Astrocyte (in vitro differentiated cells and primary cell): ENCODE results near the gene RPS28. TPM values are rescaled to one million over a fixed set of nuclear protein-coding genes. Genes with fewer than 3 reads are reported as not detected.
"Not testable (repeated sequence)": the region's sequence is repeated elsewhere in the genome, so short reads cannot be mapped to it uniquely, and the experiment has no call there.

Source experiments
- DNase-seq: peaks from one replicate; pipeline ENCODE4 v3.0.0-alpha.2; 2010; ENCODE audit warnings: low read depth
- FAIRE-seq: peaks from 2 replicates; lab custom pipeline; 2011; peaks lifted over from hg19 to GRCh38; lab: Jason Lieb, UNC
- H2AFZ ChIP-seq: 2 replicates; pipeline ENCODE4 v1.6.0; 2012; ENCODE audit warnings: low read depth, low read length, inconsistent platforms
- H3K27ac ChIP-seq: 2 replicates; pipeline ENCODE4 v1.5.1; 2011; ENCODE audit warnings: low read depth, low read length, inconsistent platforms
- H3K27me3 ChIP-seq: 2 replicates; pipeline ENCODE4 v1.6.0; 2011; ENCODE audit warnings: low read length, inconsistent platforms; ENCODE audit not compliant: insufficient read depth
- H3K36me3 ChIP-seq: 2 replicates; pipeline ENCODE4 v1.5.1; 2011; ENCODE audit warnings: low read length, inconsistent platforms; ENCODE audit not compliant: insufficient read depth
- H3K4me1 ChIP-seq: 2 replicates; pipeline ENCODE4 v1.5.1; 2011; ENCODE audit warnings: low read length, inconsistent platforms; ENCODE audit not compliant: insufficient read depth
- H3K4me2 ChIP-seq: 2 replicates; pipeline ENCODE4 v1.6.0; 2012; ENCODE audit warnings: low read length, inconsistent platforms
- H3K4me3 ChIP-seq: 2 replicates; pipeline ENCODE4 v1.5.1; 2011; ENCODE audit warnings: low read depth, mild to moderate bottlenecking, low read length, inconsistent platforms; ENCODE audit not compliant: insufficient read depth
- H3K79me2 ChIP-seq: 2 replicates; pipeline ENCODE4 v1.6.0; 2012; ENCODE audit warnings: mild to moderate bottlenecking, low read length, inconsistent platforms; ENCODE audit not compliant: insufficient read depth
- H3K9ac ChIP-seq: 2 replicates; pipeline ENCODE4 v1.6.0; 2012; ENCODE audit warnings: mild to moderate bottlenecking, low read length, inconsistent platforms
- H3K9me3 ChIP-seq: 2 replicates; pipeline ENCODE4 v1.5.1; 2012; ENCODE audit warnings: low read depth, mild to moderate bottlenecking, low read length, inconsistent platforms; ENCODE audit not compliant: insufficient read depth
- H4K20me1 ChIP-seq: 2 replicates; pipeline ENCODE4 v1.6.0; 2012; ENCODE audit warnings: low read length, inconsistent platforms; ENCODE audit not compliant: insufficient read depth
- H3K27ac Mint-ChIP-seq: one replicate; pipeline ENCODE4 v1.8.0; 2021; ENCODE audit warnings: mild to moderate bottlenecking, mixed read lengths; ENCODE audit not compliant: unreplicated experiment
- H3K27me3 Mint-ChIP-seq: one replicate; pipeline ENCODE4 v1.8.0; 2021; ENCODE audit warnings: low read depth, mixed read lengths; ENCODE audit not compliant: unreplicated experiment
- H3K36me3 Mint-ChIP-seq: one replicate; pipeline ENCODE4 v1.8.0; 2021; ENCODE audit warnings: low read depth, mixed read lengths; ENCODE audit not compliant: unreplicated experiment
- H3K4me1 Mint-ChIP-seq: one replicate; pipeline ENCODE4 v1.8.0; 2021; ENCODE audit warnings: low read depth, mixed read lengths; ENCODE audit not compliant: unreplicated experiment
- H3K4me3 Mint-ChIP-seq: one replicate; pipeline ENCODE4 v1.8.0; 2021; ENCODE audit warnings: mild to moderate bottlenecking, moderate library complexity, mixed read lengths; ENCODE audit not compliant: unreplicated experiment
- H3K9me3 Mint-ChIP-seq: one replicate; pipeline ENCODE4 v1.8.0; 2021; ENCODE audit warnings: mild to moderate bottlenecking, mixed read lengths; ENCODE audit not compliant: unreplicated experiment
- EZH2 ChIP-seq: IDR thresholded peaks from 2 replicates; pipeline ENCODE4 v1.6.1; 2012; ENCODE audit warnings: mild to moderate bottlenecking, low read length, inconsistent platforms; ENCODE audit not compliant: insufficient read depth
- total RNA-seq: library from RNA; stranded (reverse); gene quantifications from 2 replicates; pipeline ENCODE4 v1.2.1, GENCODE V29; 2021
- TF ChIP-seq, protein P1 (sequence below): IDR thresholded peaks from 2 replicates; pipeline ENCODE4 v1.5.1; 2011; ENCODE audit warnings: low read depth, mild to moderate bottlenecking, inconsistent platforms, low read length, moderate library complexity; ENCODE audit not compliant: insufficient read depth

Gene RPS28
- total RNA-seq, 1 donor from 2014 or later = 1,198 TPM

GRCh38 chr19:8310342-8311055 lies 10.8 kb upstream of the RPS28 start:
- TF ChIP-seq EZH2 = no peak
- TF ChIP-seq, protein P1, sequence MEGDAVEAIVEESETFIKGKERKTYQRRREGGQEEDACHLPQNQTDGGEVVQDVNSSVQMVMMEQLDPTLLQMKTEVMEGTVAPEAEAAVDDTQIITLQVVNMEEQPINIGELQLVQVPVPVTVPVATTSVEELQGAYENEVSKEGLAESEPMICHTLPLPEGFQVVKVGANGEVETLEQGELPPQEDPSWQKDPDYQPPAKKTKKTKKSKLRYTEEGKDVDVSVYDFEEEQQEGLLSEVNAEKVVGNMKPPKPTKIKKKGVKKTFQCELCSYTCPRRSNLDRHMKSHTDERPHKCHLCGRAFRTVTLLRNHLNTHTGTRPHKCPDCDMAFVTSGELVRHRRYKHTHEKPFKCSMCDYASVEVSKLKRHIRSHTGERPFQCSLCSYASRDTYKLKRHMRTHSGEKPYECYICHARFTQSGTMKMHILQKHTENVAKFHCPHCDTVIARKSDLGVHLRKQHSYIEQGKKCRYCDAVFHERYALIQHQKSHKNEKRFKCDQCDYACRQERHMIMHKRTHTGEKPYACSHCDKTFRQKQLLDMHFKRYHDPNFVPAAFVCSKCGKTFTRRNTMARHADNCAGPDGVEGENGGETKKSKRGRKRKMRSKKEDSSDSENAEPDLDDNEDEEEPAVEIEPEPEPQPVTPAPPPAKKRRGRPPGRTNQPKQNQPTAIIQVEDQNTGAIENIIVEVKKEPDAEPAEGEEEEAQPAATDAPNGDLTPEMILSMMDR = no peak
- Histone ChIP-seq H3K4me3 (no peak overlapping the region), H4K20me1 (peaks cover 4% of the 10 kb centered on the region), H3K4me2 (no peak overlapping the region), H3K4me1 (peaks cover 13% of the 10 kb centered on the region), H3K27me3 (no peaks in the 10 kb centered on the region), H3K36me3 (peaks cover 18% of the 10 kb centered on the region), H3K9me3 (no peaks in the 10 kb centered on the region), H3K79me2 (peaks cover 14% of the 10 kb centered on the region), H2AFZ (no peak overlapping the region), H3K27ac (no peak overlapping the region), H3K9ac (no peak overlapping the region)
- H3K9me3 Mint-ChIP-seq = no peaks in the 10 kb centered on the region
- H3K27ac Mint-ChIP-seq = no peak overlapping the region
- no peak for FAIRE-seq
- H3K4me1 Mint-ChIP-seq = peaks cover 4% of the 10 kb centered on the region
- DNase-seq = no peak
- H3K36me3 Mint-ChIP-seq = peaks cover 8% of the 10 kb centered on the region
- peaks cover 4% of the 10 kb centered on the region for H3K27me3 Mint-ChIP-seq
- no peak overlapping the region for H3K4me3 Mint-ChIP-seq

DNA sequence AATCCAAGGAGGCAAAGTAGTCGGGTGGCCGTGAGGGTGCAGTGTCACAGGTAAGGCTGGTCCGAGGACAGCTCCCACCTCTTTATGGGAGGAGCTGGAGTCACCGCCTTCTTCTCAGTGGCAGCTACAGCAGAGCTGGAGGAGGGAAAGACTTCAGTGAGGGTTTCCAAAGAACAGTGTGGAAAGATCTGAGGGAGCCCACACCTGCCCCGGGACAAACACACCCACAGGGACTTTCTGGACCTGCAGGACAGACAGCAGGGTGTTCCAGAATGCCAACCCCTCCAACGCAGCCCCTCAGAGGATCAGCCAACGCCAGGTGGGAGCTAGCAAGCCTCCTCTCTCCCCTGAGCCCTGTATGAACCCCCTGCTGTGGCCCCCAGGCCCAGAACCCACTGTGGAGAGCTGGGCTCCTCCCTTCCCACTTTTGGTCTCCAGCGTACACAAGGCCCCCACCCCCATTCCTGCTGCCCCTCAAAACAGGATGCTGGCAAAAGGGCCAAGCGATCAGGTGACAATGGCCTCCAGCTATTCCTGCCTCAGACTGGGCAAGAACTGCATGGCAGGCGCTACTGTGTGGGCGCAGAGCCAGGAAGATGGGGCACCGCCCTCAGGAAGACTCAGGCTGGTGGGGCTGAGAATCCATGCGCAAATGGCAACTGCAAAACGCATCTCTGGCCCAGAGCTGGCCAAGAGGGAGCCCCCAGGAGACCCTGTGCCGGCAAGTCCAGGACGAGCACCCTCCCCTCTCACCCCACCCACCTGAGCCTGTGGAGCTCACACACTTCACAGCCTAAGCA lies 9.6 kb upstream of the RPS28 start:
- H3K27ac Mint-ChIP-seq = no peak overlapping the region
- H3K36me3 Mint-ChIP-seq = peaks cover 8% of the 10 kb centered on the region
- no peak overlapping the region for H3K4me3 ChIP-seq
- no peak for DNase-seq
- H3K36me3 ChIP-seq = peaks cover 22% of the 10 kb centered on the region
- no peak for TF ChIP-seq EZH2
- TF ChIP-seq, protein P1 = no peak
- no peak for FAIRE-seq
- H3K9ac ChIP-seq = no peak overlapping the region
- no peak overlapping the region for H2AFZ ChIP-seq
- H3K4me1 Mint-ChIP-seq = peaks cover 4% of the 10 kb centered on the region
- no peaks in the 10 kb centered on the region for H3K27me3 Mint-ChIP-seq
- H3K4me3 Mint-ChIP-seq = peak overlapping the region; percentile 8
- no peak overlapping the region for H3K27ac ChIP-seq
- peaks cover 12% of the 10 kb centered on the region for H3K79me2 ChIP-seq
- no peaks in the 10 kb centered on the region for H3K9me3 ChIP-seq
- peaks cover 13% of the 10 kb centered on the region for H3K4me1 ChIP-seq
- no peaks in the 10 kb centered on the region for H3K9me3 Mint-ChIP-seq
- no peak overlapping the region for H3K4me2 ChIP-seq
- peaks cover 2% of the 10 kb centered on the region for H4K20me1 ChIP-seq
- no peaks in the 10 kb centered on the region for H3K27me3 ChIP-seq

DNA sequence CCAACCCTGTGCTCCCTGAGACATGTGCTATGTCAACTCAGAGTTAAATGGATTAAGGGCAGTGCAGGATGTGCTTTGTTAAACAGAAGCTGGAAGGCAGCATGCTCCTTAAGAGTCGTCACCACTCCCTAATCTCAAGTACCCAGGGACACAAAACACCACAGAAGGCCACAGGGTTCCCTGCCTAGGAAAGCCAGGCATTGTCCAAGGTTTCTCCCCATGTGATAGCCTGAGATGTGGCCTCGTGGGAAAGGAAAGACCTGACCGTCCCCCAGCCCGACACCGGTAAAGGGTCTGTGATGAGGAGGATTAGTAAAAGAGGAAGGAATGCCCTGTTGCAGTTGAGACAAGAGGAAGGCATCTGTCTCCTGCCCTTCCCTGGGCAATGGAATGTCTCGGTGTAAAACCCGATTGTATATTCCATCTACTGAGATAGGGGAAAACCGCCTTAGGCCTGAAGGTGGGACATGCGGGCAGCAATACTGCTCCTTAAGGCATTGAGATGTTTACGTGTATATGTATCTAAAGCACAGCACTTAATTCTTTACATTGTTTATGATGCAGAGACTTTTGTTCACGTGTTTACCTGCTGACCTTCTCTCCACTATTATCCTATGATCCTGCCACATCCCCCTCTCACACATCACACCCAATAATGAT lies 6.2 kb upstream of the RPS28 start:
- H3K36me3 Mint-ChIP-seq, H3K4me2 ChIP-seq, H4K20me1 ChIP-seq, H3K27ac Mint-ChIP-seq, H3K4me3 Mint-ChIP-seq, H3K9me3 Mint-ChIP-seq, H3K27me3 Mint-ChIP-seq, H3K9ac ChIP-seq, DNase-seq, H3K27me3 ChIP-seq, H3K4me1 ChIP-seq, H3K4me3 ChIP-seq, H3K4me1 Mint-ChIP-seq, H2AFZ ChIP-seq, H3K9me3 ChIP-seq, H3K79me2 ChIP-seq, FAIRE-seq, H3K27ac ChIP-seq: not testable (repeated sequence)
- H3K36me3 ChIP-seq = peaks cover 22% of the 10 kb centered on the region
